GM23248 (cell line): ENCODE data around the gene PXDN. TPM values are rescaled to one million over a fixed set of nuclear protein-coding genes. Genes with fewer than 3 reads are reported as not detected.

ENCODE experiments used
- DNase-seq: peaks from one replicate; pipeline ENCODE4 v3.0.0-alpha.2; 2015
- H2AFZ ChIP-seq: fragments of 200-600 bp; sonication (generic); 2 replicates; pipeline ENCODE4 v1.6.1; 2016; ENCODE audit warnings: antibody characterized with exemption
- H3F3A ChIP-seq: fragments of 200-600 bp; sonication (generic); 2 replicates; pipeline ENCODE4 v1.6.1; 2016; ENCODE audit warnings: mild to moderate bottlenecking, antibody characterized with exemption, mixed run types; ENCODE audit not compliant: insufficient read depth
- H3K27ac ChIP-seq: fragments of 200-600 bp; sonication (generic); 2 replicates; pipeline ENCODE4 v1.5.1; 2016; ENCODE audit warnings: mild to moderate bottlenecking
- H3K27me3 ChIP-seq: fragments of 200-600 bp; sonication (generic); replicated peaks from 2 replicates; pipeline ENCODE4 v1.6.1; 2016; ENCODE audit warnings: mild to moderate bottlenecking; ENCODE audit not compliant: insufficient read depth
- H3K36me3 ChIP-seq: fragments of 200-600 bp; sonication (generic); 2 replicates; pipeline ENCODE4 v1.6.1; 2016; ENCODE audit warnings: low read depth, mild to moderate bottlenecking
- H3K4me1 ChIP-seq: fragments of 200-600 bp; sonication (generic); 2 replicates; pipeline ENCODE4 v1.6.1; 2016; ENCODE audit warnings: mild to moderate bottlenecking; ENCODE audit not compliant: insufficient read depth
- H3K4me2 ChIP-seq: fragments of 200-600 bp; sonication (generic); one replicate; pipeline ENCODE4 v1.6.1; 2016; ENCODE audit warnings: mild to moderate bottlenecking; ENCODE audit not compliant: unreplicated experiment
- H3K4me3 ChIP-seq: fragments of 200-600 bp; sonication (generic); 2 replicates; pipeline ENCODE4 v1.5.1; 2016; ENCODE audit warnings: mild to moderate bottlenecking
- H3K79me2 ChIP-seq: fragments of 200-600 bp; sonication (generic); 2 replicates; pipeline ENCODE4 v1.6.1; 2016; ENCODE audit warnings: mild to moderate bottlenecking; ENCODE audit not compliant: insufficient read depth
- H3K9ac ChIP-seq: fragments of 200-600 bp; sonication (generic); 2 replicates; pipeline ENCODE4 v1.6.1; 2016; ENCODE audit warnings: mild to moderate bottlenecking
- H3K9me2 ChIP-seq: fragments of 200-600 bp; sonication (generic); 2 replicates; pipeline ENCODE4 v1.6.1; 2016; ENCODE audit warnings: mixed run types, mild to moderate bottlenecking, moderate library complexity; ENCODE audit not compliant: insufficient read depth
- H3K9me3 ChIP-seq: fragments of 200-600 bp; sonication (generic); one replicate; pipeline ENCODE4 v1.6.1; 2017; ENCODE audit warnings: low read depth
- H4K20me1 ChIP-seq: fragments of 200-600 bp; sonication (generic); 2 replicates; pipeline ENCODE4 v1.6.0; 2016; ENCODE audit not compliant: insufficient read depth
- EZH2 ChIP-seq: fragments of 200-600 bp; sonication (generic); IDR thresholded peaks from 2 replicates; pipeline ENCODE4 v1.6.1; 2018; ENCODE audit warnings: antibody characterized with exemption, mild to moderate bottlenecking; ENCODE audit not compliant: insufficient read depth, poor library complexity, severe bottlenecking
- EZH2phosphoT487 ChIP-seq: fragments of 200-600 bp; sonication (generic); IDR thresholded peaks from 2 replicates; pipeline ENCODE4 v1.6.1; 2018; ENCODE audit warnings: antibody characterized with exemption, moderate library complexity, mild to moderate bottlenecking, low read depth; ENCODE audit not compliant: insufficient read depth
- WGBS, 2 experiments: methylation state at CpG; one replicate each; pipeline ENCODE4 v1.1.6; 2015 to 2017; ENCODE audit warnings: low lambda C conversion rate in 2 of 2, low coverage in 1 of 2; ENCODE audit errors: missing lambda C conversion rate in 2 of 2; 5-methylcytosine and 5-hydroxymethylcytosine counted together
- in situ Hi-C: fragments of 300-500 bp; cut with MboI; formaldehyde crosslinking; loops from 2 replicates; pipeline ENCODE4 v1.15.0; 2020
- polyA plus RNA-seq: library from polyadenylated mRNA; unstranded; fragments of >200 nt; fragmentation: Nextera tagmentation; extraction: Ambion mirVana; gene quantifications from 2 replicates; pipeline ENCODE4 v1.2.1, GENCODE V29; 2016
- total RNA-seq: library from RNA; depleted of rRNA; stranded (reverse); fragments of >200 nt; shearing (Covaris generic); gene quantifications from 2 replicates; pipeline ENCODE4 v1.2.3, GENCODE V29; 2014

PXDN gene
- total and polyA plus RNA-seq, 2 experiments from 2014 or later, result 222 to 263 TPM

DNA sequence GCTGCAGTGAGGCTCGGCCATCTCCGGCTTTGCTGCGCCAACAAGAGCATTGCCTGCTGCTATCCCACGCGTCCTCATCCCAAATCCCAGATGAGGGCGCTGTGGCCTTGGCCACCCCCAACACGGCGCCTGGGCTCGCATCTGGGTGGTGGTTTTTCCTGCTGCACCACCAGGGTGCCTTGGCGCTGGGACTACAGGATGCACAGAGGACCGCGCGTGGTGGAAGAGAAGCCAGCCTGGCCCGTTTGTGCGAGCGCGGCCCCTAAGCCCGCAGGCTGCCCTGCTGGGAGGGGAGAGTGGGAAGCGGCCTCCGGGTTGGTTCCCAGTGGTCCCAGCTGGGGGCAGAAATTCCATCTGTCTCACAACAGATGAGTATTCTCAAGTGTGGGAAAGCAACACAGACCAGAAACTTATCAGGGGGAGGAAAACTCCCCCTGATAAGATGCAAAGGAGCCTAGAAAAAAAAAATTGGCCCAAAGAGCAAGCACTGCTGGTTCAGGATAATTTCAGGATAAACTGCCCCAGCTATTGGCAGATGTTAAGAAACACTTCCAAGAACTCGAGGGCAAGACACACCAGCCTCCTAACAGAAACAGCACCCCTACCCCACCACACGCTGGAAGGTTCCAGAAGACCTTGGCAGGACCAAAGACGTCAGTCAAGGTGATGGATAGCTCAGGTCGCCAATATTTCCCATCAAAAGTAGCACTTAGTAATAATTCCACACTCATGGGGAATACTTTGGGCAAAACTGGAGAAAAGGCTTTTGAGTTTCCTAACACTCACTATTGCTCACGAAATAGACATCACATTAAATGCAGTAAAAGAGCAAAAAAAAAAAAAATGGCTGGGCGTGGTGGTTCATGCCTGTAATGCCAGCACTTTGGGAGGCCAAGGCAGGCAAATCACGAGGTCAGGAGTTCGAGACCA, 152.1 kb downstream of the PXDN start:
- no peaks in the 10 kb centered on the region for H3K36me3 ChIP-seq
- 61 to 68% methylated on average over 23 to 28 of the region's 28 CpGs for WGBS, 2 experiments
- peaks cover 13% of the 10 kb centered on the region for H3K4me1 ChIP-seq
- H3K9me3 ChIP-seq, result no peaks in the 10 kb centered on the region
- H4K20me1 ChIP-seq, result no peaks in the 10 kb centered on the region
- DNase-seq, result peak; percentile 46
- H3K4me3 ChIP-seq, result no peak overlapping the region
- H3K9me2 ChIP-seq, result no peaks in the 10 kb centered on the region
- H3K27ac ChIP-seq, result no peak overlapping the region
- in situ Hi-C loops, result no loop called here
- H3K9ac ChIP-seq, result no peak overlapping the region
- no peak for TF ChIP-seq EZH2
- TF ChIP-seq EZH2phosphoT487, result no peak
- peaks cover 11% of the 10 kb centered on the region for H3F3A ChIP-seq
- no peaks in the 10 kb centered on the region; the same call in 1 of the 2 replicates for H3K27me3 ChIP-seq
- no peak overlapping the region for H3K4me2 ChIP-seq
- H3K79me2 ChIP-seq, result no peaks in the 10 kb centered on the region
- no peak overlapping the region for H2AFZ ChIP-seq

DNA sequence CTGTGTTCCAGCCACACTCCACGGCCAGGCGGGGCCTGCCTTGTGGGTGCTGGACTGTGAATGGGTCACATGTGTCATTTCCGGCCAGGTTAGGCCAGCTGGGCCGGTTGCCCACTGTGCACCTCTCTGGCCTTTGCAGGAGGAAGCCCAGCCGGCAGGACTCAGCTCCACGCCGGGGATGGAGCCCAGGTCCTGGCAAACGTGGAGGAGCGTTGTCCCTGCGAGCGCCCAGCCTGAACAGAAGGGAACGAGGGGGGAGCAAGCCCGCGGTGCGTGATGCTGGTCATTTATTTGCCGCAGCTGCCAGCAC, 152.9 kb downstream of the PXDN start:
- no peak overlapping the region for H3K27ac ChIP-seq
- no peak overlapping the region for H3K4me2 ChIP-seq
- DNase-seq, result no peak
- no peaks in the 10 kb centered on the region for H4K20me1 ChIP-seq
- TF ChIP-seq EZH2 (no peak), EZH2phosphoT487 (no peak)
- WGBS, 2 experiments, result 91 to 93% methylated on average over 14 to 16 of the region's 16 CpGs
- no peaks in the 10 kb centered on the region for H3K9me2 ChIP-seq
- H3K4me3 ChIP-seq, result no peak overlapping the region
- no peaks in the 10 kb centered on the region for H3K36me3 ChIP-seq
- in situ Hi-C loops, result no loop called here
- peaks cover 13% of the 10 kb centered on the region for H3K4me1 ChIP-seq
- H3K27me3 ChIP-seq, result no peaks in the 10 kb centered on the region; the same call in 1 of the 2 replicates
- H2AFZ ChIP-seq, result no peak overlapping the region
- peaks cover 11% of the 10 kb centered on the region for H3F3A ChIP-seq
- H3K9me3 ChIP-seq, result no peaks in the 10 kb centered on the region
- H3K79me2 ChIP-seq, result no peaks in the 10 kb centered on the region
- no peak overlapping the region for H3K9ac ChIP-seq

DNA sequence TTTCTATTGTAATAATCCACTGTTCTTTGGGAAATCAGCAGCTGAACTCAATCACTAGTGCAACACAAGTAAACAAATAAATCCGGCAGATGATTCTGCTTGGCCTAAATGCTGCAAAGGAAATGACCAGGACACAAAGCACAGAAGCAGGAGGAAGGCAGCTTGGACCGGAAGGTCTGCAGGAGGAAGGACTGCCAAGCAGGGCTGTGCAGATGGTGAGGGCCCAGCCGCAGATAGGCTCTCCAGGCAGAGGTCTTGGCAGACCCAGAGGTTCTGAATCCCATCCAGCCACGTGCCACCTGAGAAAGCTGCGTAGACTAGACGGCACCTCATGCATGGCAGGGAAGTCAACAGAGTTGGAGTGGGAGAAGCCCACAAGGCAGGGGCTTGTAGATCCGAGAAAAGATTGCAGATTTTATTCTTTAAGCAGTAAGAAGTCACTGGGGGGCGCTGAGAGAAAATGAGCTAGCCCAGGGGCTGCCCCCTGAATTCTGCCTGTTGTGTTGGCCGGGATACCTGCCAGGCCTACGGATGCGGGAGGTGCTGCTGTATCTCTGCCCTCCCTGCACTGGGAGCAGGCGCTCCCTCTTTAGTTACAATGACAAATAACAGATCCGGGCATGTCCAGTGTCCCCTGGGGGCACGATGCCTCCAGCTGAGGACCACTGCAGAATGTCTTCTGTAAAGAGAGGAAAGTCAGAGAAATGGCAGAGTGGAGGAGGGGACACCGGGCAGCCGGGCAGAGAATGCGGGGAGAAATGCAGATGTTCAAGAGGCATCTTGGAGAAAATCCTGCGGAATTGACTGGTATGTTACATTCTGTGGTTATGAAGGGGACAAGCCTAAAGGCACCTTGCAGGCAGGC, 153.5 kb downstream of the PXDN start:
- in situ Hi-C loops, result no loop called here
- Histone ChIP-seq H3K9me3 (no peaks in the 10 kb centered on the region), H3K27ac (no peak overlapping the region), H3K27me3 (no peaks in the 10 kb centered on the region; the same call in 1 of the 2 replicates), H2AFZ (no peak overlapping the region), H3K79me2 (no peaks in the 10 kb centered on the region), H4K20me1 (no peaks in the 10 kb centered on the region), H3K9me2 (no peaks in the 10 kb centered on the region), H3K4me2 (no peak overlapping the region), H3K4me3 (no peak overlapping the region), H3K36me3 (no peaks in the 10 kb centered on the region), H3K4me1 (peaks cover 13% of the 10 kb centered on the region), H3F3A (peaks cover 11% of the 10 kb centered on the region), H3K9ac (no peak overlapping the region)
- DNase-seq, result no peak
- TF ChIP-seq EZH2, result no peak
- WGBS, 2 experiments, result 91 to 94% methylated on average over 18 of the region's 18 CpGs

DNA sequence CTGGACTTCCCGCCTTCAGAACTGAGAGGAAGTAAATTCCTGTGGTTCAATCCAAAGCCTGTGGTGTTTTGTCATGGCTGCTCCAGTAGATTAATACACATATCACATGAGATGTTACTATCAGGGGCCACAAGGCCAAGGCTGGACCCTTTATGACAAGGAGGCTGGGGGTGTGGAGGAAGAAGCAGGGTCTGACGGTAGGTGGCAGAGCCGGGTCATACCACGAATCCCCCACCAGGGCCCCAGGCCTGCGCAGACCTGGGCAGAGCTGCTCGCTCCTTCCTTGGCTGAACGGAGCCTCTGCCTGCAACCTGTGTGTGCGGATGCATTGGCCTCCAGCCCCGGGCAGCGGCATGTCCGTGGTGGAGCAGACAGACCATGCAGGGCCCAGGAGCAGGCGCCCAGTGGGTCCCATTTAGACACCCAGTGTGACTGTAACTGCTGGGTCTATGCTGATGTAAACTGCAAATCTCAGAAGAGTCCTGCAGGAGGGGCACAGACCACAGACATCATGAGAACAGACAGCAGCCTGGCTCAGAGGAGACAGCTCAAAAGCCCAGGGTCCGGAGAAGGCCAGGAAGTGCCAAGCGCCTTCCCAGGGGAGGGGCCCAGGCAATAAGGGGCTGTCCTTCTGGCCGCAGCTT, 155.2 kb downstream of the PXDN start:
- Histone ChIP-seq H3K9ac (no peak overlapping the region), H3K9me3 (no peaks in the 10 kb centered on the region), H3K79me2 (no peaks in the 10 kb centered on the region), H3F3A (peaks cover 11% of the 10 kb centered on the region), H3K36me3 (no peaks in the 10 kb centered on the region), H2AFZ (no peak overlapping the region), H3K9me2 (no peaks in the 10 kb centered on the region), H4K20me1 (no peaks in the 10 kb centered on the region), H3K4me1 (peaks cover 10% of the 10 kb centered on the region), H3K4me3 (no peak overlapping the region), H3K27ac (no peak overlapping the region), H3K4me2 (no peak overlapping the region), H3K27me3 (no peaks in the 10 kb centered on the region; the same call in 1 of the 2 replicates)
- DNase-seq, result no peak
- TF ChIP-seq EZH2phosphoT487, result no peak
- in situ Hi-C loops, result no loop called here
- WGBS, 2 experiments, result 91 to 94% methylated on average over 14 of the region's 15 CpGs
